Breast epithelium (tissue), 4 donors: ENCODE results near the gene COL4A5. TPM values are rescaled to one million over a fixed set of nuclear protein-coding genes. Genes with fewer than 3 reads are reported as not detected.
A peak's percentile ranks its signal among the peaks of the same experiment; 100 is the strongest.

ENCODE experiments used
- DNase-seq, 2 donors: peaks; one replicate each; pipeline ENCODE4 v3.0.0-alpha.2; 2019; ENCODE audit warnings: low spot score in 2 of 2
- H3K27ac ChIP-seq, 2 donors: fragments of 200-600 bp; sonication (generic) in 1 of 2; one replicate each; pipeline ENCODE4 v1.5.1; 2016 to 2019; ENCODE audit warnings: mild to moderate bottlenecking in 1 of 2
- H3K27me3 ChIP-seq, 2 donors: fragments of 200-600 bp; sonication (generic) in 1 of 2; one replicate each; pipeline versions ENCODE4 v1.5.1 to v1.6.0; 2017 to 2019; ENCODE audit warnings: control low read depth in 1 of 2, mild to moderate bottlenecking in 1 of 2
- H3K36me3 ChIP-seq: fragments of 200-600 bp; one replicate; pipeline ENCODE4 v1.5.1; 2019
- H3K4me1 ChIP-seq, 2 donors: fragments of 200-600 bp; sonication (generic); one replicate each; pipeline ENCODE4 v1.5.1; 2016 to 2019; ENCODE audit warnings: control low read depth in 1 of 2
- H3K4me3 ChIP-seq, 3 donors: fragments of 200-600 bp; sonication (generic); 1 replicate in 2 of 3; 2 replicates in 1 of 3; pipeline ENCODE4 v1.5.1; 2016 to 2019; ENCODE audit warnings: mild to moderate bottlenecking in 3 of 3, moderate library complexity in 2 of 3
- H3K9me3 ChIP-seq, 2 donors: fragments of 200-600 bp; sonication (generic) in 1 of 2; one replicate each; pipeline ENCODE4 v1.5.1; 2016 to 2019; ENCODE audit warnings: control low read depth in 1 of 2
- POLR2A ChIP-seq: fragments of 450-650 bp; IDR thresholded peaks from one replicate; pipeline ENCODE4 v1.6.1; 2016; ENCODE audit warnings: antibody characterized with exemption, mild to moderate bottlenecking, moderate library complexity
- POLR2AphosphoS5 ChIP-seq, 3 donors: sonication (generic); formaldehyde crosslinking; IDR thresholded peaks; one replicate each; pipeline ENCODE4 v1.6.1; 2017; ENCODE audit warnings: antibody characterized with exemption in 3 of 3
- intact Hi-C: fragments of 100-400 bp; cut with DNase I; formaldehyde crosslinking; loops from one replicate; pipeline ENCODE4 v1.15.1; 2023; ENCODE audit warnings: low total_unique reads
- total RNA-seq, 3 donors: library from RNA; depleted of rRNA; stranded (reverse); fragments of >200 nt; gene quantifications; one replicate each; pipeline ENCODE4 v1.1.0, GENCODE V29; 2016
- TF ChIP-seq, protein P1 (sequence below), 3 donors: fragments of 450-650 bp; IDR thresholded peaks; one replicate each; pipeline ENCODE4 v1.5.1; 2016 to 2017; ENCODE audit warnings: antibody characterized with exemption in 3 of 3, mild to moderate bottlenecking in 3 of 3, moderate library complexity in 3 of 3

Gene COL4A5
- total RNA-seq, 3 donors from 2014 or later = 13.6 to 88.1 (median 75.1) TPM

DNA sequence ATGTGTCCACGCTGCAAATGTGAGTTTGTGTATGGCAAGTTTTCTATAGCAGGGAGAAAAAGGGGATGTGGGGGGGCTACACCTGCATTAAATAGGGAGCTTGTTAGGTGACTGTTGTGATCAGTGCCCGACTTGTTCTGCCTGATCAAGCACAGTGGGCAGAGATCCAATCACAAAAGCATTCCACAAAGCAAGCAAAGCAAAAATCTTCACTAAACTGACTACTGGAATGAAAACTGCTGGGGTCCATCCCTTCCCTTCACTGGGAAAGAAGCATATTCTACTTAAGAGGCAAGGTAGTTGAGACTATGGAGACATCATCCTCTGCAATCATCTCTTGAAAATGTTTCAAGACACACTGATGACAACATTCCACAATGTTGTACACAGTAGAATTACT lies 291.5 kb downstream of the COL4A5 start:
- Histone ChIP-seq H3K27ac (no peak overlapping the region), H3K4me3 (no peak overlapping the region), H3K4me1 (no peaks in the 10 kb centered on the region), H3K36me3 (no peaks in the 10 kb centered on the region), H3K9me3 (no peaks in the 10 kb centered on the region), H3K27me3 (peaks cover 0 to 88% of the 10 kb centered on the region in 2 donors)
- TF ChIP-seq POLR2A = no peak
- TF ChIP-seq, protein P1, sequence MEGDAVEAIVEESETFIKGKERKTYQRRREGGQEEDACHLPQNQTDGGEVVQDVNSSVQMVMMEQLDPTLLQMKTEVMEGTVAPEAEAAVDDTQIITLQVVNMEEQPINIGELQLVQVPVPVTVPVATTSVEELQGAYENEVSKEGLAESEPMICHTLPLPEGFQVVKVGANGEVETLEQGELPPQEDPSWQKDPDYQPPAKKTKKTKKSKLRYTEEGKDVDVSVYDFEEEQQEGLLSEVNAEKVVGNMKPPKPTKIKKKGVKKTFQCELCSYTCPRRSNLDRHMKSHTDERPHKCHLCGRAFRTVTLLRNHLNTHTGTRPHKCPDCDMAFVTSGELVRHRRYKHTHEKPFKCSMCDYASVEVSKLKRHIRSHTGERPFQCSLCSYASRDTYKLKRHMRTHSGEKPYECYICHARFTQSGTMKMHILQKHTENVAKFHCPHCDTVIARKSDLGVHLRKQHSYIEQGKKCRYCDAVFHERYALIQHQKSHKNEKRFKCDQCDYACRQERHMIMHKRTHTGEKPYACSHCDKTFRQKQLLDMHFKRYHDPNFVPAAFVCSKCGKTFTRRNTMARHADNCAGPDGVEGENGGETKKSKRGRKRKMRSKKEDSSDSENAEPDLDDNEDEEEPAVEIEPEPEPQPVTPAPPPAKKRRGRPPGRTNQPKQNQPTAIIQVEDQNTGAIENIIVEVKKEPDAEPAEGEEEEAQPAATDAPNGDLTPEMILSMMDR (IDR thresholded peaks at IDR 0.05) = no peak
- no peak for TF ChIP-seq POLR2AphosphoS5 (IDR thresholded peaks at IDR 0.05)
- intact Hi-C loops = no loop called here
- no peak for DNase-seq

DNA sequence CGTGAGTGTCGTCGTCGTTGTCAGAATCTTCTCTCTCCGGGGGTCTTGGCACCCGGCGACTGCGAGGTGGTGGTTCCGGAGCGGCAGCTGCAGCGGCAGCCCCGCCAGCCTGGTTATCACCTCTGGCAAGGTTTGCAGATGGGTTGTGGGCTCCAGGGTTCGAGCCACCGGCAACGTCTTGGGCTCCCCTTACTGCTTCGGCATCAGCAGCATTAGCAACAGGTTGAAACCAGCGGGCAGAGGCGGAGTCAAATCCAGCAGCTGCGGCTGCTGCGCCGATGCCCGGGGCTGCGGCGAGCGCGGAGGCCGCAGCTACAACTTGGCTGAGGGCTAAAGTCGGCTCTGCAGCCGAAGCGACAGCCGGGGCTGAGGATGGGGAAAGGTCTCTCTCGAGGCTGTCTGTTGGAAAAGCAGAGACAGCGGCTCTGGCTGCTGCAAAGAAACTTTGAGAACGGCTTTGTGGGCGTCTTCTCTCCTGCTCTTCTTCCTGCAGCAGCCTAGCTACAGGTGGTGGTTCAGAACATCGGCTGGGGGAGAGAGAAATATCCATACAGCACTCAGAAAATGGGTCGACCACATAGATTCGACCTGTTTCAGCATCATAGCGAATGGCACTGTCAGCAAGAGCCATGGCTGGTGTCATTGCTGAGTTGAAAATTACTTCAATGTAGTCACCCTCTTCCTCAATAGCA lies 293.1 kb downstream of the COL4A5 start:
- Histone ChIP-seq H3K4me3 (peak overlapping the region in 1 of 3 donors; percentile 16), H3K36me3 (no peaks in the 10 kb centered on the region)

DNA sequence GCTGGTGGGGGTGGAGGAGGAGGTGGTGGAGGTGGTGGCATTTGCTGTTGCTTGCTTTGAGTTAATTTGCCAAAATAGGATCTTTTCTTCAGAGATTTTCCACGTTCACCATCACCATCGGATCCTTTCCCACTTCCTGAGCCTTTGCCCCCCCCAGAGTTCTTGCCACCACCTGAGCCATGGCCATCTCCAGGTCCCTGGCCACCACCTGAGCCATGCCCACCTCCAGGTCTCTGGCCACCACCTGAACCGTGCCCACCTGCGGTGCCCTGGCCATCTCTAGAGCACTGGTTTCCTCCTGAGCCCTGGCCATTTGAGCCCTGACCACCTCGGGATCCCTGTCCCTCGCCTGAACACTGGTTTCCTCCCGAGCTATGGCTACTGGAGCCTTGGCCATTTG lies 294.8 kb downstream of the COL4A5 start:
- Histone ChIP-seq H3K9me3 (no peaks in the 10 kb centered on the region), H3K27me3 (peaks cover 0 to 91% of the 10 kb centered on the region in 2 donors)
- intact Hi-C loops = no loop called here

More for the DNA sequence above, 293.1 kb downstream of the COL4A5 start:
- DNase-seq = no peak
- Histone ChIP-seq H3K9me3 (no peaks in the 10 kb centered on the region), H3K4me1 (no peaks in the 10 kb centered on the region), H3K27ac (no peak overlapping the region), H3K27me3 (peaks cover 0 to 90% of the 10 kb centered on the region in 2 donors)
- TF ChIP-seq POLR2AphosphoS5 (IDR thresholded peaks at IDR 0.05) = no peak
- TF ChIP-seq, protein P1 (IDR thresholded peaks at IDR 0.05) = no peak
- TF ChIP-seq POLR2A = no peak
- intact Hi-C loops = no loop called here

DNA sequence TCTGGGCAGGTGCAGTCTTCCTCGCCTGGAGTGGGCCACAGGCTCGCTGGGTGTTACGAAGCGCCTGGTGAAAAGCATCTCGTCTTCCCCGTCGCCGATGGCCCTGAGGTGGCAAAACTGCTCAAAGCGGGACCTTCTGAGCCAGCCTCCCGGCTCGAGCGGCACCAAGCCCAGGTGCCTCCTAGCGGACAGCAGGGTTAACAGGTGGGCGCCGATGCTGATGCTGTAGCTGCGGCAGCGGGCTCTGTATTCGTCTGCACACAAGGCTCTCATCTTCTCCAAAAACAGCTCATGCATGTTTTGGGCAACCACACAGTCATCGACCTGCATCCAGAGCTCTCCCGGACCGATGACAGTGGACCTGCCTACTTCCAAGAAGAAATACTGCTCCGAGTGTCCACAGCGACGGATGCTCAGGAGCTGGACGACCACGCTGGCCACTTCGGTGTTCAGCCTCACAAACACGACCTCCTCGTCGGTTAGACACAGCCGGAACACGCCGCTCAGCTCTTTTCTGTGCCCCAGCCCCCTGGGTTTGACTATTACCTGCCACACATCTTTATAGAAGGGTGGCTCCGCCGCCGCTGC lies 295.5 kb downstream of the COL4A5 start:
- no peak for DNase-seq
- H3K27ac ChIP-seq = no peak overlapping the region
- no peaks in the 10 kb centered on the region for H3K36me3 ChIP-seq
- H3K4me1 ChIP-seq = no peaks in the 10 kb centered on the region
- peaks cover 0 to 92% of the 10 kb centered on the region in 2 donors for H3K27me3 ChIP-seq
- intact Hi-C loops = no loop called here
- TF ChIP-seq POLR2A (no peak), POLR2AphosphoS5 (IDR thresholded peaks at IDR 0.05) (no peak)
- TF ChIP-seq, protein P1 (IDR thresholded peaks at IDR 0.05) = no peak
- H3K9me3 ChIP-seq = no peaks in the 10 kb centered on the region
- peak overlapping the region; percentile 29 to 70 (median 47) for H3K4me3 ChIP-seq

More for the DNA sequence above, 294.8 kb downstream of the COL4A5 start:
- H3K36me3 ChIP-seq = no peaks in the 10 kb centered on the region
- H3K4me3 ChIP-seq = no peak overlapping the region
- H3K4me1 ChIP-seq = no peaks in the 10 kb centered on the region
- DNase-seq = no peak
- TF ChIP-seq, protein P1 (IDR thresholded peaks at IDR 0.05) = no peak
- no peak for TF ChIP-seq POLR2AphosphoS5 (IDR thresholded peaks at IDR 0.05)
- TF ChIP-seq POLR2A = no peak
- no peak overlapping the region for H3K27ac ChIP-seq
